GM19463 (cell line): ENCODE results near the gene RNASEH2B.

Experiments
- ATAC-seq: cut with Tn5 transposase; IDR thresholded peaks from one replicate; pipeline ENCODE4 v1.9.1; 2021; ENCODE audit warnings: mild to moderate bottlenecking, moderate library complexity; ENCODE audit not compliant: unreplicated experiment

Gene RNASEH2B

DNA sequence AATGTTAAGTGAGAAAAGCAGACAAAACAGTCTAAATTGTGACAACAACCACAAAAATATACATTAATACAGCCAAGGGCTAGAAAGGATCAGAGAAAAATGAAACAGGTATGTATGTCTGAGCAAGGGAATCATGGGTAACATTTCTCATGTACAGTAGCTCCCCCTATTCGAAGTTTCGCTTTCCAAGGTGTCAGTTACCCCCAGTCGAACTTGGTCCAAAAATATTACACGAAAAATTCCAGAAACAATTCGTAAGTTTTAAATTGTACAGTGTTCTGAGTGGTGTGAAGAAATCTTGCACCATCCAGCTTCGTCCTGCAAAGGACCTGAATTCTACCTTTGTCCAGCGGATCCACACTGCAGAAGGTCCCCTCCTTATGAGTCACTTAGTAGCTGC is 1.8 kb upstream of the RNASEH2B start:
- no peak for ATAC-seq

GRCh38 chr13:50908371-50908770 is 1.2 kb upstream of the RNASEH2B start:
- ATAC-seq, result no peak

DNA sequence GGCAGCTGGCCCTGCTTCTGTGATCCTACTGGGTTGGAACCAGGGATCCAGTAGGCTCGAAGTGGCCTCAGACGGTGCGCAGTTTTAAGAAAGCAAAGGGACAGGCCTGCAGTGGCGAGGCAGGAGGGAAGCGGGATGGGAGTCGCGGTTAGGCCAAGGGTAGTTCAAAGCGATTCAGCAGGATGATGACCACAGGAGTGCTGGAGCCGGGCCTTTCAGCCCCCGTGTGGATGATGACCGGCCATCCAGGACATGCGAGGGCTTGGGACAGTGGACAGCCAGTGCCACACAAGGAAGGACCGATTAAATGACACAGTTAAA is 854 bp downstream of the RNASEH2B start:
- ATAC-seq, result no peak

DNA sequence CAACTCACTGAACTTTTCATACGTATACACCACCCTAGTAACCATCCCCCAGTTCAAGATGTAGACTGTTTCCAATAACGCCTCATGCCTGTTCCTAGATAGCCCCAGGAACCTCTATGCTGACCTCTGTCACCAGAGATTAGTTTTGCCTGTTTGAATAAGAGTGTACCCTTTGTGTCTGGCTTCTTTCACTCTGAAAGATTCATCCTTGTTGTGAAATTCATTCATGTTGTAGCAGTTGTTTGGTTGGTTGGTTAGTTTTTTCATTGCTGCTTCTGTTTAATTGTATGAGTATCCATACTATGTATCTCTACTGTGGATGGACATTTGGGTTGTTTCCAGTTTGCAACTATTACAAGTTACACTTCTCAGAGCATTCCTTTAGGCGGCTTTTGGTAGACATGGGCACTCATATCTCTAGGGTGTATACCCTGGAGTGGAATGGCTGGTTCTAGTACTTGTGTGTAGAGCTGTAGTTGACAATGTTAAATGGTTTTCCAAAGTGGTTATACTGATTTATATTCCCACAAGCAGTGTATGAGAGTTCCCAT is 1.6 kb downstream of the RNASEH2B start:
- ATAC-seq, result no peak

GRCh38 chr13:50911937-50912795 is 2.6 kb downstream of the RNASEH2B start:
- peak; percentile 50 for ATAC-seq

GRCh38 chr13:50912851-50913250 is 3.3 kb downstream of the RNASEH2B start:
- ATAC-seq, result no peak

DNA sequence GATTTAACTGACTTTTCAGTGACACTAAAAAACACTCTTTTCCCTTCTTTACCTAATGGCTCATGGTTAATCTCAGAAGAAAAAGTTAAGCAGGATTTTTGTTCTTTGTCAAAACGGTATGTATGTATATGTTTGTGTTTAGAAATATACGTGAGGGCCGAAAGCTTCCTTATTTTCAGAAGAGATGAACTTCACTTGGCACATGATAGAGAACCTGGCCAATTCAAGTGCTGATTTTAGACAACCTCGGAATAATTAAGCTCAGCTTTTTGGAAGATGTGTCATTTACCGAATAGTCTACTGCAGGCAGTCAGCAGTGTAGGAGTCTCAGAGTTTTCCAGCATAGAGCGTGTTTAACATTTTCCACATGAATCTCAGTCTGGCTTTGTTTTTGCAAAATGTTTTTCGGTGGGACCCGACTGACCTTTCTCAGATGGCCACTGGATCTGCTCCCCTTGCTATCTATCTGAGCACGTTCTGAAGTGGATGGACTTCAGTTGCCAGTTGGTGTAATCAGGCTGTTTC is 4.6 kb downstream of the RNASEH2B start:
- no peak for ATAC-seq

- ATAC-seq, result no peak
Measured at GRCh38 chr13:50914848-50915247, 5.3 kb downstream of the RNASEH2B start.

GRCh38 chr13:50915565-50915964 is 6.0 kb downstream of the RNASEH2B start:
- no peak for ATAC-seq

DNA sequence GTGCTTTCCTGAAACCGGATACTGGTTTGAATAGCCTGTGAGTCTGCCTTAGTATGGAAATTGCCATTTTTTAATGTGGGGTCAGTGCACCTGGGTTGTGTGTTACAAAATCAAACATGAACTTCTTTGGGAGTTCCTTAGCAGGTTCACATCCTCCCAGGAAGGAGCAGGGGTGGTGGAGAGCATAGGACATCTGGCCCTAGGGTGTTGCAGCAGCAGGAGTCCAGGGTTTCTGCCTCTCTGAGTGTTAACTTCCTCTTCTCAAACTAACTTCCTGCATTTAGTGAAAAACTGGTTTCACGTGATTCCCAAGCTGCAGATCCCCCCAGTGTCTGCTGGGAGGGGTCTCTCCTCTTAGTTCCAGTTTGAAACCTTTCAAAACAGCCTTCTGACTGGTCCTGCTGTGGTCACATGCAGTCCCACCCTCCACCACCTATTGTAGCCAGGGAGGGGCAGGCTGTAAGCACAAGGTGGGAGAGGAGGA is 7.2 kb downstream of the RNASEH2B start:
- peak; percentile 21 for ATAC-seq

DNA sequence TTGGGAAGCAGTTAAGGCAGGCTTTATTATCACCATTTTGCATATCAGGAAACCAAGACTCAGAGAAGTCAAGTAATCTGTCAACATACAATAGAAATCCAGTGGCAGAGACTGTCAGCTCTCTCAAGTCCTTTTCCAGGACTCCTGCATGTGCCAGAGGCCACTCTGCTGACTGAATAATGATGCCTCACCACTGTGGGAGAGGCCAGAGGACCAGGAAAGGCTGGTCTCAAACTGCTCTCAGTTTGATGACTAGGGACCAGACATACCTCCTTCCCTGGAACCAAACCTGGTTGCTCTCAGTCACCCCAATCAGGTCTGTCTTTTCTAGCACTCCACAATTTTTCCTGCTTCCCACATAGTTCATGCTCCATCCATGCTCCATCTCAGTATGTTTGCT is 8.0 kb downstream of the RNASEH2B start:
- ATAC-seq, result no peak

GRCh38 chr13:50918567-50918966 is 9.0 kb downstream of the RNASEH2B start:
- no peak for ATAC-seq

DNA sequence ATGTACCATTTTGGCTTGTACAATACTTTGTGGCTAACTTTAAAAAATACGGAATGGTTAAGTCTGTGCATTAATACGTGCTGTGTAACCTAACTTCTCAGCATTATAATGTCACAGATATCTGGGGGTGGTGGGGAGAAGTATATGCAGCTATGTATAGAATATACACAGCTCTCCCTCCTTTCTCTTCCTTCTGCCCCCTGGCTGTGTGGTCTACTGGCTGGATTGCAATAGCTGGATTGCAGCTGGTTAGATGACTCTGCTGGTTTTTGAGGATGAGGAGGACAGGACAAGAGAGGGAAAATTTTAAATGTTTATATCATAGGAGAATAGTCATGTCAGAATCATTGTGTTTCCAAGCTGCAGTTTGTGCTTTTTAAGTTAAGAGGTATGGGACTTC is 9.7 kb downstream of the RNASEH2B start:
- ATAC-seq, result no peak

- no peak for ATAC-seq
Measured at GRCh38 chr13:50921706-50922105, 12.1 kb downstream of the RNASEH2B start.

DNA sequence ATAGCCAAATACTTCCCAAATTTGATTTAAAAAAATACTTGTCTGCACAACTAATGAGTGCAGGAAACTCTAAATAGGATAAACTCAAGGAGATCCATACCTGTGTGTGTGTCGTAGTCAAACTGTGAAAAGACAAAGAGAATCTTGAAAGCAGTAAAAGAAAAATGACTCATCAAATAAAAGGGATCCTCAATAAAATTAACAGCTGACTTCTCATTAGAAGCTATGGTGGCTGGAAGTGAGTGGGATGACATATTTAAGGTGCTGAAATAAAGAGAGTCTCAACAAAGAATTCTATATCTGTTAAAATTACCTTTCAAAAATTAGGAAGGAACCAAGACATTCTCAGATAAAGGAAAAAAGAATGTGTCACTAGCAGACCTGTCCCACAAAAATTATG is 13.7 kb downstream of the RNASEH2B start:
- ATAC-seq, result no peak

GRCh38 chr13:50924025-50924424 is 14.4 kb downstream of the RNASEH2B start:
- no peak for ATAC-seq

GRCh38 chr13:50927701-50928100 is 18.1 kb downstream of the RNASEH2B start:
- ATAC-seq, result no peak

DNA sequence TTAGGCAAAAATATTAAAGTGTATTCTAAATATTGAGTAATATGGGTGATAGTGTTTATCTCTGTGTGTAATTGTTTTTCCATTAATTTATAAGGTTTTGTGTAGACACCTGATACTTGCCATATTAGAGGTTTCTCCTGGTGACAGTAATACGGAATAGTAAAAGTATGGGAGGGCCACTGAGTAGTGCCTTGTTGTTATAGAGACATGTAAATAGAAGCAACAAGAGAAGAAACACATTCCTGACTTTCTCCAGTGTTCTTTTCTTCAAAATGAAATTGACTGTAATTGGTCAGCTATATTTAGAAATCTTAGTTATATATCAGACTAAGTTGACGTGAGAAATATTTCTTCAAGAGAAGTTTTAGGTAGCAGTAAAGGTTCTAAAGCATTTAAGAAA is 18.5 kb downstream of the RNASEH2B start:
- ATAC-seq, result no peak

DNA sequence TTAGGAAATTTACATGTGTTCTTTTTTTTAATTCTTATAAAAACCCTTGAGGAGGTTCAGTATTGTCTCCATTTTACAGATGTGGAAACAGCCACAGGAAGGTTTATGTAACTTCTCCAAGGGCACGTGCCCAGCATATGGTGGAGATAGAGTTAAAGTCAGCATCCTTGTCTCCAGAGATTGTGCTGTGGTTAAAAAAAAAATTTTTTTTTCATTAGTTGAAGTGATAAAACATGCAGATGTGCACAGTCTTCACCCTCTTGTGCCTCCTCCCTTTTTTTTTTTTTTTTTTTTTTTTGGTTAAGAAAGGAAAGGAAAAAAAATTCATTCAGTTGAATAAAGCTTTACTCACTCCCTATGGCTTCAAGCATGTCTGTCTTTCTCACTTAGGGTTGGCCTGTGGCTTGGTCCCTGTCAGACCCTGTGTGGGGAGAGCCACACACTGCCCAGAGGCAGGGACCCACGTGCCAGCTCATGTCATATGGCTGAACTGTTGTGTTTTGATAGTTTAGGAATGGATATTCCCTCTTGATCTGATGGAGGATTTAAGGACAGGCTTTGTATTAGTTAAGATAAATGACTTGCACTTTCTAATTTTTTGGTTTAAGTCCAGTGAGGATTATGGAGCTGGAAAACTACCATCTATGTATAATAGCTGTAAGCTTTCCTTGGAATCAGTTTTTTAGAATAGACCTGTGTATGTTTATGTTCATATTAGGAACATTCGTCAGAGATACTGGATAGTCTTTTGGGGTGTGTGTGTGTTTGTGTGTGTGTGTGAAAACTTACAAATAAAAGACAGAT is 19.3 kb downstream of the RNASEH2B start:
- ATAC-seq, result no peak

DNA sequence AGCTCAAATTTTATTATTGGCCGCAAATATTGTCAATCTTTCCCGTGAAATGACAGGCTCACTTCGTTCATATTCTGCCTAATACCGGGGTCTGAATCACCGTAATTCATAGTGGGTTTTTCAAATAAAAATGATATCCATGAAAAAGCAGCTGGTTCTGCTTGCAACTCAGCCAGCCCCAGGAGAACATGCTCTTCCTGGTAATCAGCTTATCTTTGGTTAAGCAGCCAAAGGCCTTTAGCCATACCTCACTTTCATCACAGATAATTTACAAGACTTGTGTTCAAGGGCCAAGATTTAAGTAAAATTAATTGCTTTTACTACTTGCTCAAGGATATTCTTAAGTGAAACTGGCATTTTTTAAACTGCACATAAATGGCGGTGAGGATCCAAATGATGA is 22.5 kb downstream of the RNASEH2B start:
- ATAC-seq, result no peak

DNA sequence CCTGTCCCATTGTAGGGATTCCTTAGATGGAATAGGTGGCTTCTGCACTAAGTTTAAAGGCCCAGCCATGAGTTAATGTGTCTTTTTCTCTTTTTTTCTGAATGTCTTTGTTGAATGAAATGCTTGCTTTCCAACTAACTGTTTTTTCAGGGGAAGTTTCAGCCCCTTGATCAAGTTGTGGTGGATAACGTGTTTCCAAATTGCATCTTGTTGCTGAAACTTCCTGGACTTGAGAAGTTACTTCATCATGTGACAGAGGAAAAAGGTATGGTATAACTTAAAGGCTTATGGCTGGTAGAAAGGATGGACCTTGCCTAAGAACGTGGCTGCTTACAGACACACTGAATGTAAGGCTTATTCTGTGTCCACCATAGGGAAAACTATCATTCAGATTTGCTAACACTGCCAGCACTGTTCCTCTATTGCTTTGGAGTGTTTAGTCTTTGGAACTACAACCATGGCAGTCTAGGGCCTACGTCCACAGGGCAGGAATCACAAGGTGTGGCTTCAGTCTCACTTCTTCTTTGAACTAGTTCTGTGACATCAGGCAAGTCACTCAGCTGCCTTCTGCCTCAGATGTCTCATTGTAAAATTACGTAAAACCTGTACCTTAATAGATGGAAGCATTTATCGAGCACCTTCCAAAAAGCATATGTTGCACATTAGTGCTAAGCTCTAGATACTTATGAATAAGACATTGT is 25.3 kb downstream of the RNASEH2B start:
- ATAC-seq, result no peak
